Cardiac muscle cell (in vitro differentiated cells and primary cell): ENCODE data around the gene FAM168B. TPM values are rescaled to one million over a fixed set of nuclear protein-coding genes. Genes with fewer than 3 reads are reported as not detected.

Experiments
- DNase-seq, 2 donors: peaks; one replicate each; pipeline versions ENCODE4 v3.0.0 to v3.0.0-alpha.2; 2010 to 2017; ENCODE audit warnings: low read depth in 1 of 2, low spot score in 1 of 2
- H3K27ac ChIP-seq: fragments of 200-600 bp; sonication (generic); 2 replicates; pipeline ENCODE4 v1.5.1; 2016
- H3K27me3 ChIP-seq: fragments of 200-600 bp; sonication (generic); 2 replicates; pipeline ENCODE4 v1.6.0; 2016; ENCODE audit warnings: control low read depth
- H3K36me3 ChIP-seq: fragments of 200-600 bp; sonication (generic); 2 replicates; pipeline ENCODE4 v1.5.1; 2016; ENCODE audit warnings: control low read depth
- H3K4me1 ChIP-seq: fragments of 200-600 bp; sonication (generic); 2 replicates; pipeline ENCODE4 v1.8.1; 2017; ENCODE audit warnings: low read depth, mild to moderate bottlenecking, mixed run types
- H3K4me3 ChIP-seq: fragments of 200-600 bp; sonication (generic); 2 replicates; pipeline ENCODE4 v1.5.1; 2016; ENCODE audit warnings: mild to moderate bottlenecking
- H3K9me3 ChIP-seq: fragments of 200-600 bp; sonication (generic); 2 replicates; pipeline ENCODE4 v1.5.1; 2017; ENCODE audit warnings: low read depth, mild to moderate bottlenecking, control low read depth
- polyA plus RNA-seq: library from polyadenylated mRNA; unstranded; fragments of >200 nt; fragmentation: Nextera tagmentation; extraction: Ambion mirVana; gene quantifications from 2 replicates; pipeline ENCODE4 v1.2.1, GENCODE V29; 2016
- total RNA-seq: library from RNA; depleted of rRNA; stranded (reverse); fragments of >200 nt; gene quantifications from 2 replicates; pipeline ENCODE4 v1.2.3, GENCODE V29; 2016
- TF ChIP-seq, protein P1 (sequence below): IDR thresholded peaks from 2 replicates; pipeline ENCODE4 v1.5.1; 2012; ENCODE audit warnings: low read depth, mild to moderate bottlenecking, low read length

Gene FAM168B
- total and polyA plus RNA-seq, 2 experiments from 2014 or later = 50.4 to 142 TPM

DNA sequence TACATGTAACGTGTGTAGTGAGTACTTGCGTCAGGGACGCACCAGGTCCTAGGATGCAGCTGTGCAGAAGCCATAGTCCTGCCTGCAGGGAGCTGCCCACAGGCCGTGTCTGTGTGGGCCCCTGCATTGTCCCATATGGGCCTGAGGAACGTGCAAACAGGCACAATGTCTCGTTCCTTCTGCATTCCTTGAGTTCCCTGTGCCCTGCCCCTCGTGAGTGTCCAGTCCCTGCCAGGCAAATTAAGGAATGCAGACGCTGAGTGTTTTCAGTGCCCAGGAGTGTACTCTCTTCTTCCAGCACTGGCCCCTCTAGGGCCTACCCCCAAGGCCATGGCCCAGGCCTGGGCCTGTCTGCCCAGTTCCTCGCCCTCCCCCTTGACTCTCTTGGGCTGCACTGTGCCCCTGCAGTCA, 61.8 kb downstream of the FAM168B start:
- Histone ChIP-seq H3K27ac (no peak overlapping the region), H3K4me1 (peaks cover 35% of the 10 kb centered on the region), H3K4me3 (no peak overlapping the region), H3K9me3 (no peaks in the 10 kb centered on the region), H3K36me3 (no peaks in the 10 kb centered on the region), H3K27me3 (peaks cover 9% of the 10 kb centered on the region)
- TF ChIP-seq, protein P1, sequence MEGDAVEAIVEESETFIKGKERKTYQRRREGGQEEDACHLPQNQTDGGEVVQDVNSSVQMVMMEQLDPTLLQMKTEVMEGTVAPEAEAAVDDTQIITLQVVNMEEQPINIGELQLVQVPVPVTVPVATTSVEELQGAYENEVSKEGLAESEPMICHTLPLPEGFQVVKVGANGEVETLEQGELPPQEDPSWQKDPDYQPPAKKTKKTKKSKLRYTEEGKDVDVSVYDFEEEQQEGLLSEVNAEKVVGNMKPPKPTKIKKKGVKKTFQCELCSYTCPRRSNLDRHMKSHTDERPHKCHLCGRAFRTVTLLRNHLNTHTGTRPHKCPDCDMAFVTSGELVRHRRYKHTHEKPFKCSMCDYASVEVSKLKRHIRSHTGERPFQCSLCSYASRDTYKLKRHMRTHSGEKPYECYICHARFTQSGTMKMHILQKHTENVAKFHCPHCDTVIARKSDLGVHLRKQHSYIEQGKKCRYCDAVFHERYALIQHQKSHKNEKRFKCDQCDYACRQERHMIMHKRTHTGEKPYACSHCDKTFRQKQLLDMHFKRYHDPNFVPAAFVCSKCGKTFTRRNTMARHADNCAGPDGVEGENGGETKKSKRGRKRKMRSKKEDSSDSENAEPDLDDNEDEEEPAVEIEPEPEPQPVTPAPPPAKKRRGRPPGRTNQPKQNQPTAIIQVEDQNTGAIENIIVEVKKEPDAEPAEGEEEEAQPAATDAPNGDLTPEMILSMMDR = no peak
- no peak for DNase-seq

DNA sequence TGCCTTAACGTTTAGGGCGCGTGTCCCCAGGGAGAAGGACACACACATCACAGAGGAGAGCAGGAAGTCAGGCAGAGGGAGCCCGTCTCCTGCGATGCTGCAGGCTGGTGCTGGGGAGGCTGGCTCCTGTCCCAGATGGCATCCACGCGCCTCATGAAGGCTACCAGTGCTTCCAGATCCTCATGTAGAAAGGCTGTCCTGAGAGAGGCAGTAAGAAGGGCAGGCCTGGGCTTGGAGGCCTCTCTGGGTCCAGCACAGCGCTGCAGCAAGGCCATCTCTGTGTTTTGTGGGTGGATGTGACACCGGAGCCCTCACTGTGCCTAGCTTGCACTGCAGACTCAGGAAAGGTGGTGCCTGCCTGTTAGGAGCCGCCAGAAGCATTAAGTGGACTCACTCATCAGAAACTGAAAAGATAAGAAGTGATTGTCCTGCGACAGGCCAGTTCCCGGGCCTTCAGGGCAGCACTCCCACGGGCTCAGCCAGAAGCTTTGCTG, 62.7 kb downstream of the FAM168B start:
- peak in 1 of 2 donors; percentile 73 for DNase-seq
- H3K27ac ChIP-seq = peak overlapping the region; percentile 15
- H3K27me3 ChIP-seq = peaks cover 9% of the 10 kb centered on the region
- H3K36me3 ChIP-seq = no peaks in the 10 kb centered on the region
- H3K4me3 ChIP-seq = no peak overlapping the region
- H3K9me3 ChIP-seq = no peaks in the 10 kb centered on the region
- peaks cover 28% of the 10 kb centered on the region for H3K4me1 ChIP-seq
- TF ChIP-seq, protein P1 = no peak

DNA sequence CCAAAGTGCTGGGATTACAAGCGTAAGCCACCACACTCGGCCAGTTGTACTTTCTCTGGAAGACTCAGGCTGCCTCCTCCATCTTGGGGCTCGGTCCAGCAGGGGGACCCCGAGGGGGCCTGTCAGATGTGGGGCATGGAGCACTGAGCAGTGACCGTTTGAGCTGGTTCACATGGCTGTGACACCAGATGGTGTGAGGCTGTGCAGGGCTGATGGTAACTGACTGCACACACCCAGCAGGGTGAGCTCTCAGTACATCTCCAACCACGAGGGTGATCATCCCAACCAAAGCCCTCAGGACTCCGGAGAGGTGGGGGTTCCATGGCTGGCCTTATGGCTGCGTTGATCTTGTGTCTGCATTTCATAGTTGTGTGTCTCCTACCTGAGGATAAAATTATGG, 63.4 kb downstream of the FAM168B start:
- DNase-seq = no peak
- Histone ChIP-seq H3K27ac (no peak overlapping the region), H3K36me3 (no peaks in the 10 kb centered on the region), H3K9me3 (no peaks in the 10 kb centered on the region), H3K27me3 (peaks cover 9% of the 10 kb centered on the region), H3K4me3 (no peak overlapping the region), H3K4me1 (peaks cover 25% of the 10 kb centered on the region)
- TF ChIP-seq, protein P1 = no peak

DNA sequence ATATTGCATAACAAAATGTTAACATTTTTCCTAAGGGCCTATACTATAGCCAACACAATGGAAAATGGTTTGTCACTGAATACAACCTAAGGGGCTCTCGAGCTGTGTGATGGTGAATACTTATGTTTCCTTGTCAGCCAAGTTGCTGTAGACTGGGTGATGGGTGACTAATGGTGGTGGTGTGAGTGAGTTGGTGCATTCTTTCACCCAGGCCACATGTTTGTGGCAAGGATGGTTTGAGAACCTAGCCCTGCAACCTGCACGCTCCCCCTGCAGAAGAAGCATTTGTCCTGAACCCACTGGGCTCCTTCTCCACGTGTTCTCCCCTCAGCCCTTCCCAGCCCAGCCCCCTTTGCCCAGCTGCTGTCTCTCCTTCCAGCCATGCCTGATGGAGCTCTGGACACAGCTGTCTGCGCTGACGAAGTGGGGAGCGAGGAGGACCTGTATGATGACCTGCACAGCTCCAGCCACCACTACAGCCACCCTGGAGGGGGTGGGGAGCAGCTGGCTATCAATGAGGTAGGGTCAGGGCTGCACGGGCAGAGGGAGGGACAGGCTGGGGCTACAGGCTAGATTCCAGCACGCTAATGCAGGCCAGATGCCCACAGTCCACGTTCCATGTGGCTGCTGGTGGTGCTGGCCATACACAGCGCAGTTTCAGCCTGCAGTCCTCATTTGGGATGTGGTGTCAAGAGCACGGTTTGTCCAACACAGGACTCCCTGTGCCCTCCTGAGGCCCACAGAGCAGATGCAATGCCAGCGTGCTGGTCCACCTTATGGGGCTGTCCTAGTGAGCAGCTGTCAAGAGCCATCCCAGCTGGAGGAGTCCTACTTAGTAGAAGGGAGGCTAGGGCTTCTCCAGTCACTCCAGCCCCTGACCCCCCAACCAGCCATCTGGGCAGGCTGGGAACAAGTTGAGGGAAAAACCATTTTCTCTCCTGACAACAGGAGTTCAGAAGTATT, 65.4 kb downstream of the FAM168B start:
- no peaks in the 10 kb centered on the region for H3K36me3 ChIP-seq

DNA sequence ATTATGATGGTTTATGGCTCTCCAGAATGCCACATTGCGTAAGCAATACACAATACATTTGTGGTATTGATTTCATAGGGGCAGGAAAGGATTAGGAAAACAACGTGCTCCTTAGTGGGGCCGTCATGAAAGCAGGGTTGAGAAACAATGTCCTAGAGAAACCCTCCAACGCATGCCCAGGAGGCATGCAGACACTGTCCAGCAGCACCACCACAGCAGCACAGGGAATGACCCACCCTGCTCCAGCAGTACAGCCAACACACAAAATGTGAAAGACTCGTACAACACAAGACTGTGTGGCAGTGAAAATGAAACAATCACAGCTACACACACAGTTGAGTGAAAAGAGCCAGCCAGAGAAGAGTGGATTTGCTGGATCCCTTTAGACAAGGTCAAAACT, 66.3 kb downstream of the FAM168B start:
- Histone ChIP-seq H3K4me3 (no peak overlapping the region), H3K27ac (no peak overlapping the region), H3K36me3 (no peaks in the 10 kb centered on the region), H3K27me3 (no peaks in the 10 kb centered on the region), H3K4me1 (peaks cover 18% of the 10 kb centered on the region), H3K9me3 (no peaks in the 10 kb centered on the region)
- no peak for DNase-seq
- TF ChIP-seq, protein P1 = no peak

More for the DNA sequence above, 65.4 kb downstream of the FAM168B start:
- TF ChIP-seq, protein P1 = no peak
- Histone ChIP-seq H3K27me3 (no peaks in the 10 kb centered on the region), H3K4me1 (peaks cover 18% of the 10 kb centered on the region), H3K27ac (no peak overlapping the region), H3K9me3 (no peaks in the 10 kb centered on the region), H3K4me3 (no peak overlapping the region)
- DNase-seq = no peak
